Measurements from ENCODE around the gene NR3C1.

The NR3C1 gene

GRCh38 chr5:143274952-143275351 lies 128.5 kb downstream of the NR3C1 start:
- POLR2A ChIA-PET: no interaction called here
- CTCF ChIA-PET: no interaction called here

GRCh38 chr5:143271431-143271830 lies 132.1 kb downstream of the NR3C1 start:
- no peak for DNase-seq (ENCODE audit: extremely low spot score)
- ChIA-PET POLR2A (interaction anchor here (1.0 kb wide), 1 partner anchor 133 kb away, joined by 3 read pairs; no protein-coding TSS in a partner anchor), CTCF (no interaction called here)
- TF ChIP-seq ARNT (IDR thresholded peaks at IDR 0.05) (no peak), SUZ12 (IDR thresholded peaks at IDR 0.05) (no peak)

More at GRCh38 chr5:143274952-143275351, 128.5 kb downstream of the NR3C1 start:
- TF ChIP-seq CTBP1 (IDR thresholded peaks at IDR 0.05; ENCODE audit: borderline replicate concordance): no peak
- TF ChIP-seq HDGF (IDR thresholded peaks at IDR 0.05; ENCODE audit: borderline replicate concordance): no peak
- TF ChIP-seq L3MBTL2 (conservative IDR thresholded peaks at IDR 0.05): no peak
- TF ChIP-seq PKNOX1 (IDR thresholded peaks at IDR 0.05): no peak
- TF ChIP-seq BHLHE40 (IDR thresholded peaks at IDR 0.05; ENCODE audit: borderline replicate concordance): no peak
- TF ChIP-seq ZNF384 (IDR thresholded peaks at IDR 0.05): no peak
- no peak for TF ChIP-seq SP1 (IDR thresholded peaks at IDR 0.05)
- TF ChIP-seq NFRKB (IDR thresholded peaks at IDR 0.05): no peak
- TF ChIP-seq ELF4 (IDR thresholded peaks at IDR 0.05): no peak
- no peak for TF ChIP-seq FOXA1 (IDR thresholded peaks at IDR 0.05)
- no peak for TF ChIP-seq SUZ12 (IDR thresholded peaks at IDR 0.05)
- no peak for TF ChIP-seq FOXM1 (IDR thresholded peaks at IDR 0.05; ENCODE audit: borderline replicate concordance)
- no peak for DNase-seq (ENCODE audit: extremely low spot score)

GRCh38 chr5:143268388-143268787 lies 135.1 kb downstream of the NR3C1 start:
- CTCF ChIA-PET: no interaction called here
- TF ChIP-seq LEF1 (IDR thresholded peaks at IDR 0.05; ENCODE audit: borderline replicate concordance) (no peak), FOXM1 (IDR thresholded peaks at IDR 0.05; ENCODE audit: borderline replicate concordance) (no peak), SUZ12 (IDR thresholded peaks at IDR 0.05) (no peak), ELF4 (IDR thresholded peaks at IDR 0.05) (no peak), HDGF (IDR thresholded peaks at IDR 0.05; ENCODE audit: borderline replicate concordance) (no peak), CTBP1 (IDR thresholded peaks at IDR 0.05; ENCODE audit: borderline replicate concordance) (no peak), FOXA1 (IDR thresholded peaks at IDR 0.05) (no peak), TARDBP (IDR thresholded peaks at IDR 0.05) (no peak), FOXK2 (IDR thresholded peaks at IDR 0.05) (no peak), SP1 (IDR thresholded peaks at IDR 0.05) (no peak), NFRKB (IDR thresholded peaks at IDR 0.05) (no peak)
- DNase-seq (ENCODE audit: extremely low spot score): no peak
- POLR2A ChIA-PET: no interaction called here

GRCh38 chr5:143267186-143267585 lies 136.3 kb downstream of the NR3C1 start:
- DNase-seq (ENCODE audit: extremely low spot score): no peak
- ChIA-PET POLR2A (no interaction called here), CTCF (no interaction called here)
- TF ChIP-seq ZNF384 (IDR thresholded peaks at IDR 0.05) (no peak), CTBP1 (IDR thresholded peaks at IDR 0.05; ENCODE audit: borderline replicate concordance) (no peak), FOXA1 (IDR thresholded peaks at IDR 0.05) (no peak), NFRKB (IDR thresholded peaks at IDR 0.05) (no peak), LEF1 (IDR thresholded peaks at IDR 0.05; ENCODE audit: borderline replicate concordance) (no peak), ELF4 (IDR thresholded peaks at IDR 0.05) (no peak), SP1 (IDR thresholded peaks at IDR 0.05) (no peak), HDGF (IDR thresholded peaks at IDR 0.05; ENCODE audit: borderline replicate concordance) (no peak), ARNT (IDR thresholded peaks at IDR 0.05) (no peak), TARDBP (IDR thresholded peaks at IDR 0.05) (no peak), L3MBTL2 (conservative IDR thresholded peaks at IDR 0.05) (no peak), BHLHE40 (IDR thresholded peaks at IDR 0.05; ENCODE audit: borderline replicate concordance) (no peak), FOXK2 (IDR thresholded peaks at IDR 0.05) (no peak), SUZ12 (IDR thresholded peaks at IDR 0.05) (no peak), PKNOX1 (IDR thresholded peaks at IDR 0.05) (no peak)

GRCh38 chr5:143265995-143266394 lies 137.5 kb downstream of the NR3C1 start:
- DNase-seq (ENCODE audit: extremely low spot score): no peak
- no peak for TF ChIP-seq NFRKB (IDR thresholded peaks at IDR 0.05)
- TF ChIP-seq L3MBTL2 (conservative IDR thresholded peaks at IDR 0.05): no peak
- no peak for TF ChIP-seq ZNF384 (IDR thresholded peaks at IDR 0.05)
- no peak for TF ChIP-seq FOXA1 (IDR thresholded peaks at IDR 0.05)
- TF ChIP-seq FOXK2 (IDR thresholded peaks at IDR 0.05): no peak
- no peak for TF ChIP-seq BHLHE40 (IDR thresholded peaks at IDR 0.05; ENCODE audit: borderline replicate concordance)
- CTCF ChIA-PET: no interaction called here
- POLR2A ChIA-PET: no interaction called here

DNA sequence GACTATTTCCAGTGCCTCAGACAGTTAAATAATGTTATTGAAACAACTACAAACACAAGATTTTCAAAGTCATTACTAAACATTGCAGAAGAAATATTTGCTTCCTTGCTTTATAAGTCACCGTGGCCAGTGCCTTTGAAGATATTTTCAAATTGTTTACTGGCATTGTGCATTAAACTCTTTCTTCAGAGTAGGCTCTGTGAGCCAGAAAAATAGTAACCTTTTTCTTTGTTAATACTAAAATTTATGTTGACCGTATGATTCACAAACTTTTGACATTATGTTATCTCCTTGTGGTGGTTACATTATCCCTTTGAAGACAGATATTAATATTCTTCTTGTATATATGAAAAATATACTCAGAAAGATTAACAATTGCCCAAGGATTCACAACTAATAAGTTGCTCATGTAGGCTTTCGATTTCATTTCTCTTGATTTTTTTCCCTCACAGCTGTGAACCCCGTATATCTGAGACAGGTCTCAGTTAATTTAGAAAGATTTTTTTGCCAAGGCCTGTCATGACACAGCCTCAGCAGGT lies 140.1 kb downstream of the NR3C1 start:
- ChIA-PET CTCF (no interaction called here), POLR2A (no interaction called here)

More for the DNA sequence above, 140.1 kb downstream of the NR3C1 start:
- no peak for TF ChIP-seq FOXA1 (IDR thresholded peaks at IDR 0.05)
- no peak for TF ChIP-seq BHLHE40 (IDR thresholded peaks at IDR 0.05; ENCODE audit: borderline replicate concordance)
- TF ChIP-seq PKNOX1 (IDR thresholded peaks at IDR 0.05): no peak
- no peak for DNase-seq (ENCODE audit: extremely low spot score)

Measured in HEK293T (cell line).